T47D (cell line): ENCODE measurements around the gene GPR35.
A peak's percentile ranks its signal among the peaks of the same experiment; 100 is the strongest.

Experiments
- DNase-seq, 2 experiments: peaks; one replicate each; pipeline versions ENCODE4 v3.0.0 to v3.0.0-alpha.2; 2011 to 2012; ENCODE audit warnings: low read depth in 1 of 2, low spot score in 1 of 2
- JUND ChIP-seq: IDR thresholded peaks from 2 replicates; pipeline ENCODE4 v1.6.1; 2012; ENCODE audit warnings: low read depth
- in situ Hi-C: cut with HindIII; loops from 2 replicates; pipeline ENCODE4 v1.10.0; 2016; ENCODE audit warnings: low sequenced_read_pairs, low pct_unique_long_range_greater_than_20kb

The GPR35 gene

DNA sequence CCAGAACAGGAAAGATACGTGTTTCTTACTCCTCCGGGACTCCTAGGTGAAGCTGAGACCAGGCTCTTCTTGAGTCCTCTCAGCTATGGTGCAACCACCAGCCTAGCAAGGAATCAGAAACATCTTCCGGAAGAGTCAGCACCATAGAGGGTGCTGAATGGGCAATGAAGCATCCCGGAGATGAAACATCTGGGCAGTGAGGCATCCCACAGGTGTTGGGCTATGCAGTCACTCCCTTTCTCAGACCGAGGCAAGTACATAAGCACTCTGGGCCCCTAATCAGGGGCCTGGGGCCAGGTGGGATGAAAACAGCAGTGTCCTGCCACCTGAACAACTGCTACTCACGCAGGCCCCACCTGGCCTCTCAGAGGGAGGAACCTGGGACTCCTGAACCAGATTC lies 40.2 kb upstream of the GPR35 start:
- TF ChIP-seq JUND, result no peak
- in situ Hi-C loops, result no loop called here
- no peak for DNase-seq

DNA sequence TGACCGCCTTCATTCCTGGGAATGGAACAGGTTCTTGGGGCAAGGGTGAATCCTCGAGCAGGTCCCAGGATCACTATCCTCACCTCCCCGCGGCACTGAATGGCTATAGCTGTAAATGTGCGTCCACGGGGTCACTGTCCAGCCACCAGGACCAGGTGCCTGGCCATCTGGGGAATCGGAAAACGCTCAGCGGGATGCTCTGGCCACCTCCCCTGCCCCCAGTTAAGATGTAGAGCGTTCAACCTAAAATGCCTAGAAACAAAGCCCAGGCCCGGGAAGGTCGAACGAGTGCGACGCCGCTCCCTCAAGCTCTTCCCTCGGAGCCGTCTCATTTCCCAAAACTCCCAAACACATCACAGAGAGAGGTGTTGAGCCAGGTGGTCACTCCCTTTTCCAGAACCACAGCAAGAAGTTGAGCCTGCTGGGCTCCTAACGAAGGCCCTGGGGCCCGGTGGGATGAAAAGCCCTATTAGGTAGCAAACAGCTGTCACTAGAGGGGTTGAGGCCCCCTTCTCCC lies 39.5 kb upstream of the GPR35 start:
- TF ChIP-seq JUND, result no peak
- in situ Hi-C loops, result no loop called here

DNA sequence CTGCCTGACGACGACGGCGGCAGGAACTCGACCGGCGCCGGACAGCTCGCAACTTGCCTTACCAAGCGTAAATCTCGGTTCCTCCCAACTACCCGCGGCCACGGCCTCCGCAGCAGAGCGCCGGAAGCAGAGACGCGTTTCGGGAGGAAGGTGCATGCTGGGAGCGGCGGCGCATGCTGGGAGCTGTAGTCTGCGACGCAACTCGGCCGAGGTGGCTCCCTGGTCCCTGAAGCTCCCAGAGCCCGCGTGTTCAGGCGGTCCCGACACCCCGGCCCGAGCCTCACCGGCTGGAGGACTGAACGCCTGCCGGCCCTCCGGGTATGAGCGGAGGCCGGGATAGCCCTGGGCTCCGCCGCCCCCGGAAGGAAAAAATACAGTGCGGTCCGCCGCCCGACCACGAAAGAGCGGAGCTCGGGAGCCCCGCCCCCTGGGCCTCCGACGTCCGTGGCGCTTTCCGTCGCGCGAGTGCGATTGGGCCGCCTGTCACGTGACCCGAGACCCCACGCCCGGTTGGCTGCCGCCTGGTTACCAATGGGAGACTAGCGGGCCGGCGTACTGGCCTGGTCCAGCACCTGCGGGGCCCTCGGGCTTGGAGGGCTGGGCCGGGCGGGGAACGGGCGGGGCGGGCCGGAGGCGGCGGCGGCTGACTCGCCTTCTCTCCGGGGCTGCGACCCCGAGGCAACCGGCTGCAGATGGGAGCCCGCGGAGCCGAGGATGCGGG lies 38.9 kb upstream of the GPR35 start, which contains the start of gene CAPN10:
CAPN10 (plus strand) TSS at position 537 of the 721 bp plus-strand sequence; CDS start at position 715, 178 bp downstream.
- in situ Hi-C loops, result no loop called here
- peak; percentile 88 to 94 for DNase-seq
- TF ChIP-seq JUND, result no peak

More for the DNA sequence above, 39.5 kb upstream of the GPR35 start:
- DNase-seq, result no peak

- TF ChIP-seq JUND, result no peak
- in situ Hi-C loops, result no loop called here
- DNase-seq, result peak; percentile 52 to 62
Observed at GRCh38 chr2:240586919-240587800, 38.1 kb upstream of the GPR35 start.

DNA sequence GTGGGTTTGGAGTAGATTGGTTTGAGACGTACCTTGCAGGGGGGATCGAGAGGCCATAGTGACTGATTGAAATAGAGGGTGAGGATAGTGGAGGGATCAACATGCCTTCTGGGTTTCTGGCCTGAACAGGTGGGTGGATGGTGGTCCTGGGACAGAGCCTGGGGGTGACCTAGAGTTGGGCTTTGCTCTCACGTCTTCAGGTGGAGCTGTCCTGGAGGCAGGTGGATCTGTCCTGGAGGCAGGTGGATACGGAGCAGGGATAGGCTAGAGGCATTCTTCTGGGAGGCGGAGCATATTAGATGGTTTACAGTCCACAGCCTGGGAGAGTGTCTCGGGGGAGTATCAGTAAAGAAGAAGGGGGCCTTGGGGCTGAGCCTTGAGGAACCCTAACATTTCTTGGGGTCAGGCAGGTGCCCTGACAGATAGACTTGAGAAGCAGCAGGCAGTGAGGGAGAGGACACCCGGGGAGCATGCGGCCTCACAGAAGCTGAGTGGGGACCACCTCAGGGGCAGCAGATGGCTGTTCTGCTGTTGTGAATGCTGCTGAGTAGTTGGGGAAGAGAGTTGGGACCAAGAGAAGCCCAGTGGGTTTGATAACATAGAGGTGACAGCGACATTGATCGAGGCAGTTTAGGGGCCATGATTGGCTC lies 37.1 kb upstream of the GPR35 start:
- in situ Hi-C loops, result no loop called here
- no peak for TF ChIP-seq JUND
- DNase-seq, result no peak

GRCh38 chr2:240588669-240589068 lies 36.6 kb upstream of the GPR35 start:
- in situ Hi-C loops, result no loop called here
- no peak for DNase-seq
- TF ChIP-seq JUND, result no peak

- no peak for TF ChIP-seq JUND
- in situ Hi-C loops, result no loop called here
- DNase-seq, result no peak
Observed at GRCh38 chr2:240589375-240589774, 35.9 kb upstream of the GPR35 start.

DNA sequence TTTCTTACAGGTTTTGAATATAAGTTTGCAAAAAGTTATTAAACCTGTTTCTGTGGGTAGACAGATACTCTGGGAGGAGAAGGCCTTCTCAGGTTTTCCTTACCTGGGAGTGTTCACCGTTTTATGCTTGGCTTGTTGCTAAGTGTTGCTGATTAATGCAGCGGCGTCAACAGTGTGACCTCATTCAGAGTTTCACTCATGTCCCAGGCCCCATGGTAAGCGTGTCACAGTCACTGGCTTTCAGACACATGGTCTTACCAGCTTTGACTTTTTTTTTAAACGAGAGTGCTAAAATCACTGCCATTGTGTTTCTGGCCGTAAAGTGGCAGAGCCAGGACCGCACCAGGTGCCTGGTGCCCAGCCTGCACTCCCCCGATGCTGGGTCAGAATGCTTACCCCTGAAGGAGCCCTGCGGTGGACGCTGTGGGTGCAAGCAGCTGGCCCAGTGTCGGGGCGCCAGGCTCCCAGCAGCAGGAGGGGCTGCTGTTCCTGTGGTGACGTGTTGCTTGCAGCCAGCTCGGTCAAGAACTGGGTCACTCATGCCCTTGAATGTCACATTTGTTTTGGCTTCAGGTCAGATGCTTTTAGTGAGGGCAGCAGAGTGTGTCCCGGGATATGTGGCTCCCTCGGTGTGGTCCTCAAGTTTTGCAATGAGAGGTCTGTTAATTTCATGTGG lies 35.3 kb upstream of the GPR35 start:
- TF ChIP-seq JUND, result no peak
- in situ Hi-C loops, result no loop called here

GRCh38 chr2:240590681-240591111 lies 34.6 kb upstream of the GPR35 start:
- DNase-seq, result no peak
- in situ Hi-C loops, result no loop called here
- no peak for TF ChIP-seq JUND

More for the DNA sequence above, 35.3 kb upstream of the GPR35 start:
- no peak for DNase-seq

GRCh38 chr2:240591226-240591625 lies 34.1 kb upstream of the GPR35 start:
- in situ Hi-C loops, result no loop called here
- no peak for DNase-seq
- no peak for TF ChIP-seq JUND

- TF ChIP-seq JUND, result no peak
- in situ Hi-C loops, result no loop called here
- no peak for DNase-seq
Observed at GRCh38 chr2:240591784-240592183, 33.5 kb upstream of the GPR35 start.
